Fibroblast of peridontal ligament (primary cell): ENCODE measurements around the gene TCP1.
A peak's percentile ranks its signal among the peaks of the same experiment; 100 is the strongest.
"Not testable (repeated sequence)": the region's sequence is repeated elsewhere in the genome, so short reads cannot be mapped to it uniquely, and the experiment has no call there.

Experiments used
- DNase-seq: peaks from one replicate; pipeline ENCODE4 v3.0.0-alpha.2; 2010; ENCODE audit errors: extremely low read depth

The TCP1 gene

GRCh38 chr6:159739341-159739740 is 50.1 kb downstream of the TCP1 start:
- no peak for DNase-seq

- DNase-seq = no peak
These were observed 52.5 kb downstream of the TCP1 start for GRCh38 chr6:159736908-159737307.

- DNase-seq = not testable (repeated sequence)
These were observed 56.0 kb downstream of the TCP1 start for GRCh38 chr6:159733395-159733794.

GRCh38 chr6:159732550-159732949 is 56.9 kb downstream of the TCP1 start:
- not testable (repeated sequence) for DNase-seq

GRCh38 chr6:159730332-159730676 is 59.1 kb downstream of the TCP1 start:
- DNase-seq = no peak

- peak; percentile 30 for DNase-seq
These were observed 59.6 kb downstream of the TCP1 start for GRCh38 chr6:159729598-159730331.

- DNase-seq = peak; percentile 30
These were observed 60.9 kb downstream of the TCP1 start for GRCh38 chr6:159728531-159728964.
